ENCODE measurements around the gene SNRPD1. TPM values are rescaled to one million over a fixed set of nuclear protein-coding genes. Genes with fewer than 3 reads are reported as not detected.
A peak's percentile ranks its signal among the peaks of the same experiment; 100 is the strongest.
"Not testable (repeated sequence)": the region's sequence is repeated elsewhere in the genome, so short reads cannot be mapped to it uniquely, and the experiment has no call there.

The SNRPD1 gene
- total and polyA plus RNA-seq, 7 donors: 17.7 to 46.8 (median 33.3) TPM

DNA sequence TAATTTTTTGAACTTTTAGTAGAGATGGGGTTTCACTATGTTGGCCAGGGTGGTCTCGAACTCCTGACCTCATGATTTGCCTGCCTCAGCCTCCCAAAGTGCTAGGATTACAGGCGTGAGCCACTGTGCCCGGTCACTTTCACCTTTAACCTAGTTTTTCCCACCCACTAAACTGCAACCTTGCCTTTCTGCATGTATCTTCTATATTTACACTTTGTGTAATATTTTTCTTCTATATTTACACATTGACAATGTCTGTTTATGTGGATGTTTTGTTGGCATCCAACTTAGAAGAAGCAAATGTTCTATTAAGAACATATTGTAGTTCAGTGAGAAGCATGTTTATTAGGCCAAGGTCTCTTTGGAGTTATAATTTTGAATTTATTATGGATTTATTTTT, 26.7 kb downstream of the SNRPD1 start:
- H3K27ac ChIP-seq: no peak overlapping the region
- DNase-seq (no peak), ATAC-seq (peak in 3 of 4 donors; percentile 32 to 69 (median 50))
- TF ChIP-seq, protein P1, sequence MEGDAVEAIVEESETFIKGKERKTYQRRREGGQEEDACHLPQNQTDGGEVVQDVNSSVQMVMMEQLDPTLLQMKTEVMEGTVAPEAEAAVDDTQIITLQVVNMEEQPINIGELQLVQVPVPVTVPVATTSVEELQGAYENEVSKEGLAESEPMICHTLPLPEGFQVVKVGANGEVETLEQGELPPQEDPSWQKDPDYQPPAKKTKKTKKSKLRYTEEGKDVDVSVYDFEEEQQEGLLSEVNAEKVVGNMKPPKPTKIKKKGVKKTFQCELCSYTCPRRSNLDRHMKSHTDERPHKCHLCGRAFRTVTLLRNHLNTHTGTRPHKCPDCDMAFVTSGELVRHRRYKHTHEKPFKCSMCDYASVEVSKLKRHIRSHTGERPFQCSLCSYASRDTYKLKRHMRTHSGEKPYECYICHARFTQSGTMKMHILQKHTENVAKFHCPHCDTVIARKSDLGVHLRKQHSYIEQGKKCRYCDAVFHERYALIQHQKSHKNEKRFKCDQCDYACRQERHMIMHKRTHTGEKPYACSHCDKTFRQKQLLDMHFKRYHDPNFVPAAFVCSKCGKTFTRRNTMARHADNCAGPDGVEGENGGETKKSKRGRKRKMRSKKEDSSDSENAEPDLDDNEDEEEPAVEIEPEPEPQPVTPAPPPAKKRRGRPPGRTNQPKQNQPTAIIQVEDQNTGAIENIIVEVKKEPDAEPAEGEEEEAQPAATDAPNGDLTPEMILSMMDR (IDR thresholded peaks at IDR 0.05): no peak
- no peaks in the 10 kb centered on the region for H3K27me3 ChIP-seq (ENCODE audit: insufficient read depth in 3 of 3, low read length in 2 of 3)
- no peaks in the 10 kb centered on the region for H3K4me1 ChIP-seq
- H3K36me3 ChIP-seq (ENCODE audit: insufficient read depth in 1 of 2, low read depth in 1 of 2): peaks cover 0 to 7% of the 10 kb centered on the region in 2 donors
- WGBS, 3 donors: 56 to 73% (median 65%) methylated on average over 3 of the region's 3 CpGs
- H3K4me3 ChIP-seq: no peak overlapping the region
- no peaks in the 10 kb centered on the region for H3K9me3 ChIP-seq
- intact Hi-C loops (cut with DNase I): no loop called here

DNA sequence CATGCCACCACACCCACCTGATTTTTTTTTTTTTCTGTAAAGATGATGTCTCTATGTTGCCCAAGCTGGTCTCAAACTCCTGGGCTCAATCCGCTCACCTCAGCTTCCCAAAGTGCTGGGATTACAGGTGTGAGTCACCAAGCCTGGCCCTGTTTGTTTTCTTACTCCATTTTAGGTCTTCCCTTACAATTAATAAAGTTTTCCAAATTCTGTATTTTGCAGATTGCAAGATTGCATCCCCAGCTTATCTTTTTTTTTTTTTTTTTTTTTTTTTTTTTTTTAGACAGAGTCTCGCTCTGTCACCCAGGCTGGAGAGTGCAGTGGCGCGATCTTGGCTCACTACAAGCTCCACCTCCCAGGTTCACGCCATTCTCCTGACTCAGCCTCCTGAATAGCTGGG, 28.3 kb downstream of the SNRPD1 start:
- DNase-seq; H3K27ac ChIP-seq; ATAC-seq; H3K4me3 ChIP-seq; H3K4me1 ChIP-seq; H3K27me3 ChIP-seq (ENCODE audit: insufficient read depth in 3 of 3, low read length in 2 of 3); intact Hi-C loops (cut with DNase I); H3K9me3 ChIP-seq; H3K36me3 ChIP-seq (ENCODE audit: insufficient read depth in 1 of 2, low read depth in 1 of 2): not testable (repeated sequence)
- 97 to 99% (median 97%) methylated on average over 5 of the region's 5 CpGs for WGBS, 3 donors

DNA sequence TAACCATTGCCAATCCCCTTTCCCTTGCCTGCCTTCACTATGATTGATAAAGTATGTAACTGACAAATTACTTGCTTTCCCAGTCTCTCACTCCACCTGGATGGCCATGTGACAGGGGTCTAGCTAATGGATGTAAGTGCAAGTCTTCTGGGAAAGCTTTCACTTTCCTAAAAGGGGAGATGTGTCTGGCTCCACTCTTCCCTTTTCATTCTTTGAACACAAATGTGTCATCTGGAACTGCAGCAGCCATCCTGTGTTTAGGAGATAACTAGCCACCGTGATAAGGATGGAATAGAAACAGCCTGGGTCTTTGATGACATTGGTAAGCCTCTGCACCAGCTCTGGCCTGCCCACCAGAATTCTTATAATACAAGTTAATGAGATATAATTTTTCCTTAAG, 38.2 kb downstream of the SNRPD1 start:
- Histone ChIP-seq H3K9me3 (no peaks in the 10 kb centered on the region), H3K36me3 (ENCODE audit: insufficient read depth in 1 of 2, low read depth in 1 of 2) (peaks cover 0 to 52% of the 10 kb centered on the region in 2 donors), H3K27ac (no peak overlapping the region), H3K27me3 (ENCODE audit: insufficient read depth in 3 of 3, low read length in 2 of 3) (no peaks in the 10 kb centered on the region), H3K4me3 (no peak overlapping the region), H3K4me1 (no peaks in the 10 kb centered on the region)
- TF ChIP-seq, protein P1 (IDR thresholded peaks at IDR 0.05): no peak
- no peak for DNase-seq
- ATAC-seq: no peak
- intact Hi-C loops (cut with DNase I): no loop called here
- WGBS, 3 donors: 90 to 96% (median 96%) methylated on average over 1 of the region's 1 CpG

DNA sequence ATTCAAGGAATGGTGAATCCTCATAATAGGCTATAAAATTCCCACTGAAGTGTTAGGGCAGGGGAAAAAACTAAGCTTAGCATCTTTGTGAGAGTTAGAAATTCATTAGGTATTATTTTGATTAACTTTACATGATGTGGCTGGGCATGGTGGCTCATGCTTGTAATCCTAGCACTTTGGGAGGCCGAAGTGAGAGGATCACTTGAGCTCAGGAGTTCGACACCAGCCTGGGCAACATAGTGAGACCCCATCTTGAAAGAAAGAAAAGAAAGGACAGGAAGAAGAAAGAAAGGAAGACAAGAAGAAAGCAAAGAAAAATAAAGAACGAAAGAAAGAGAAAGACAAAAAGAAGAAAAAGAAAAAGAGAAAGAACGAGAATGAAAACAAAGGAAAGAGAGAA, 40.0 kb downstream of the SNRPD1 start:
- Histone ChIP-seq H3K9me3 (no peaks in the 10 kb centered on the region), H3K27me3 (ENCODE audit: insufficient read depth in 3 of 3, low read length in 2 of 3) (no peaks in the 10 kb centered on the region), H3K36me3 (ENCODE audit: insufficient read depth in 1 of 2, low read depth in 1 of 2) (peaks cover 0 to 70% of the 10 kb centered on the region in 2 donors), H3K4me3 (no peak overlapping the region), H3K27ac (no peak overlapping the region), H3K4me1 (no peaks in the 10 kb centered on the region)
- DNase-seq (no peak), ATAC-seq (no peak)
- TF ChIP-seq, protein P1 (IDR thresholded peaks at IDR 0.05): no peak
- 95 to 99% (median 97%) methylated on average over 4 of the region's 4 CpGs for WGBS, 3 donors
- intact Hi-C loops (cut with DNase I): no loop called here

DNA sequence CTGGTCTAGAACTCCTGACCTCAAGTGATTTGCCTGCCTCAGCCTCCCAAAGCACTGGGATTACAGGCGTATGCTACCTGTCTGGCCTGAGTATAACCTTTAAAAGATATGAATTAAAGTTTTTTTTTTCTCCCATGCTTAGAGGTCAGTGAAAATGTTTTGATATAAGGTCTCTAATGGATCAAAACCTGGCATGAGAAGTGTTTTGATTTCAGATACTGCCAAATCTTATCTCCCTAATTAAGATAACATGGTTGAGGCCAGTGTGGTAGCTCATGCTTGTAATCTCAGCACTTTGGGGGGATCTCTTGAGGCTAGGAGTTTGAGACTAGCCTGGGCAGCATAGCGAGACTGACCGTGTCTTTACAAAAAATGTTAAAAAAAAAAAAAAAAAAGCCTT, 41.2 kb downstream of the SNRPD1 start:
- Histone ChIP-seq H3K9me3 (no peaks in the 10 kb centered on the region), H3K36me3 (ENCODE audit: insufficient read depth in 1 of 2, low read depth in 1 of 2) (peaks cover 0 to 83% of the 10 kb centered on the region in 2 donors), H3K27me3 (ENCODE audit: insufficient read depth in 3 of 3, low read length in 2 of 3) (no peaks in the 10 kb centered on the region), H3K27ac (no peak overlapping the region), H3K4me3 (no peak overlapping the region), H3K4me1 (no peaks in the 10 kb centered on the region)
- DNase-seq (no peak), ATAC-seq (no peak)
- 94 to 100% (median 98%) methylated on average over 3 of the region's 3 CpGs for WGBS, 3 donors
- intact Hi-C loops (cut with DNase I): no loop called here
- TF ChIP-seq, protein P1 (IDR thresholded peaks at IDR 0.05): no peak

Data from psoas muscle (tissue), 8 donors.